Fibroblast of lung (primary cell): ENCODE results near the gene TSACC. TPM values are rescaled to one million over a fixed set of nuclear protein-coding genes. Genes with fewer than 3 reads are reported as not detected.

Source experiments
- DNase-seq, 2 donors: peaks; one replicate each; pipeline versions ENCODE4 v3.0.0 to v3.0.0-alpha.2; 2010; ENCODE audit warnings: low read depth in 2 of 2
- H2AFZ ChIP-seq: 2 replicates; pipeline ENCODE4 v1.5.1; 2012; ENCODE audit warnings: low read length, control low read depth, inconsistent platforms
- H3K27ac ChIP-seq: 2 replicates; pipeline ENCODE4 v1.5.1; 2011; ENCODE audit warnings: low read length, control low read depth; ENCODE audit not compliant: insufficient read depth
- H3K27me3 ChIP-seq: 2 replicates; pipeline ENCODE4 v1.5.1; 2011; ENCODE audit warnings: mild to moderate bottlenecking, low read length; ENCODE audit not compliant: control insufficient read depth, insufficient read depth
- H3K36me3 ChIP-seq: 2 replicates; pipeline ENCODE4 v1.5.1; 2011; ENCODE audit warnings: low read length; ENCODE audit not compliant: control insufficient read depth, insufficient read depth
- H3K4me1 ChIP-seq: 2 replicates; pipeline ENCODE4 v1.5.1; 2011; ENCODE audit warnings: low read length; ENCODE audit not compliant: control insufficient read depth, insufficient read depth; ENCODE audit errors: extremely low read depth
- H3K4me2 ChIP-seq: 2 replicates; pipeline ENCODE4 v1.5.1; 2011; ENCODE audit warnings: low read length, control low read depth; ENCODE audit not compliant: insufficient read depth; ENCODE audit errors: extremely low read depth
- H3K4me3 ChIP-seq, 4 experiments: fragments of 200-600 bp in 1 of 4; sonication (generic) in 1 of 4; replicated peaks in 1 of 4; 2 replicates each; pipeline ENCODE4 v1.5.1; 2011 to 2016; ENCODE audit warnings: low read length in 4 of 4, low read depth in 3 of 4, mild to moderate bottlenecking in 3 of 4, control low read depth in 2 of 4, inconsistent platforms in 1 of 4, mixed read lengths in 1 of 4; ENCODE audit not compliant: insufficient read depth in 1 of 4; ENCODE audit errors: control extremely low read depth in 1 of 4
- H3K79me2 ChIP-seq: 2 replicates; pipeline ENCODE4 v1.5.1; 2012; ENCODE audit warnings: mild to moderate bottlenecking, low read length, inconsistent platforms; ENCODE audit not compliant: control insufficient read depth, insufficient read depth
- H3K9ac ChIP-seq: 2 replicates; pipeline ENCODE4 v1.5.1; 2011; ENCODE audit warnings: mild to moderate bottlenecking, low read length, control low read depth; ENCODE audit not compliant: insufficient read depth
- H3K9me3 ChIP-seq: 2 replicates; pipeline ENCODE4 v1.5.1; 2012; ENCODE audit warnings: low read depth, low read length; ENCODE audit not compliant: control insufficient read depth, insufficient read depth
- H4K20me1 ChIP-seq: 2 replicates; pipeline ENCODE4 v1.5.1; 2011; ENCODE audit warnings: low read length; ENCODE audit not compliant: control insufficient read depth, insufficient read depth; ENCODE audit errors: extremely low read depth
- EZH2 ChIP-seq: IDR thresholded peaks from 2 replicates; pipeline ENCODE4 v1.5.1; 2012; ENCODE audit warnings: low read length, control low read depth, mild to moderate bottlenecking; ENCODE audit errors: missing control alignments
- polyA plus RNA-seq, 2 donors: library from polyadenylated mRNA; depleted of rRNA in 1 of 2; stranded (reverse) in 1 of 2; unstranded in 1 of 2; fragments of >200 nt; gene quantifications; 2 replicates each; pipeline ENCODE4 v1.2.1, GENCODE V29; 2011 to 2012; ENCODE audit warnings: missing spikeins in 1 of 2
- total RNA-seq: library from RNA; depleted of rRNA; stranded (reverse); fragments of >200 nt; gene quantifications from 2 replicates; pipeline ENCODE4 v1.2.1, GENCODE V29; 2014
- TF ChIP-seq, protein P1 (sequence below), 2 donors: IDR thresholded peaks in 1 of 2; conservative IDR thresholded peaks in 1 of 2; 1 replicate in 1 of 2; 2 replicates in 1 of 2; pipeline ENCODE4 v1.5.1; 2011 to 2012; ENCODE audit warnings: low read length in 2 of 2, control low read depth in 1 of 2, inconsistent platforms in 1 of 2, low read depth in 1 of 2, mild to moderate bottlenecking in 1 of 2

The TSACC gene
- total and polyA plus RNA-seq, 2 donors (not counting 1 experiment from before 2014, with no cell fraction given) = 0.50 to 0.54 TPM

DNA sequence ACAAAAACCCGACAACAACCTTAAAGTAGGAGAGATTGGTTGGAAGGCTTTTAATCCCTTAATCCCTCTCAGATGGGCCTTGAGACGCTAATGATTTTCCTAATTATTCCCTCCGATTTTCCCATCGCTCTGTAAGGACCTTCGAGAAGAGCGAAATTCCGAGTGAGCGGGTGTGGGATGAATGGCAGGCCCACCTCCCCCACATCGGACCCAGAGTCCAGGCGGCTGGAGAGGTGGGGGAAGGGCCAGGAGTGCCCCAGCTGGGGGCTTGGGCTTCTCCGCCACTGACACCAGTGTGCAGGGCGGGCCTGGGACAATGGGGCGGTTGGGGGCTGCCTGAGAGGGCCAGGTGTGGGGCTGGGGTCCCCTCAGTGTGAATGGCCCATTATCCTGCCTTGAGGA lies 54.1 kb downstream of the TSACC start:
- H3K4me3 ChIP-seq = no peak overlapping the region
- peaks cover 31% of the 10 kb centered on the region for H3K27me3 ChIP-seq
- TF ChIP-seq, protein P1, sequence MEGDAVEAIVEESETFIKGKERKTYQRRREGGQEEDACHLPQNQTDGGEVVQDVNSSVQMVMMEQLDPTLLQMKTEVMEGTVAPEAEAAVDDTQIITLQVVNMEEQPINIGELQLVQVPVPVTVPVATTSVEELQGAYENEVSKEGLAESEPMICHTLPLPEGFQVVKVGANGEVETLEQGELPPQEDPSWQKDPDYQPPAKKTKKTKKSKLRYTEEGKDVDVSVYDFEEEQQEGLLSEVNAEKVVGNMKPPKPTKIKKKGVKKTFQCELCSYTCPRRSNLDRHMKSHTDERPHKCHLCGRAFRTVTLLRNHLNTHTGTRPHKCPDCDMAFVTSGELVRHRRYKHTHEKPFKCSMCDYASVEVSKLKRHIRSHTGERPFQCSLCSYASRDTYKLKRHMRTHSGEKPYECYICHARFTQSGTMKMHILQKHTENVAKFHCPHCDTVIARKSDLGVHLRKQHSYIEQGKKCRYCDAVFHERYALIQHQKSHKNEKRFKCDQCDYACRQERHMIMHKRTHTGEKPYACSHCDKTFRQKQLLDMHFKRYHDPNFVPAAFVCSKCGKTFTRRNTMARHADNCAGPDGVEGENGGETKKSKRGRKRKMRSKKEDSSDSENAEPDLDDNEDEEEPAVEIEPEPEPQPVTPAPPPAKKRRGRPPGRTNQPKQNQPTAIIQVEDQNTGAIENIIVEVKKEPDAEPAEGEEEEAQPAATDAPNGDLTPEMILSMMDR (conservative IDR thresholded peaks at IDR 0.05 in 1 of 2, IDR thresholded peaks at IDR 0.05 in 1 of 2; ENCODE audit: low read depth in 1 of 2, low read length in 2 of 2) = no peak
- TF ChIP-seq EZH2 = no peak
- no peaks in the 10 kb centered on the region for H4K20me1 ChIP-seq
- DNase-seq = no peak
- H3K9ac ChIP-seq = no peak overlapping the region
- H3K79me2 ChIP-seq = no peaks in the 10 kb centered on the region
- H2AFZ ChIP-seq = no peak overlapping the region
- no peaks in the 10 kb centered on the region for H3K4me1 ChIP-seq
- no peaks in the 10 kb centered on the region for H3K9me3 ChIP-seq
- H3K36me3 ChIP-seq = no peaks in the 10 kb centered on the region
- no peak overlapping the region for H3K27ac ChIP-seq
- H3K4me2 ChIP-seq = no peak overlapping the region

DNA sequence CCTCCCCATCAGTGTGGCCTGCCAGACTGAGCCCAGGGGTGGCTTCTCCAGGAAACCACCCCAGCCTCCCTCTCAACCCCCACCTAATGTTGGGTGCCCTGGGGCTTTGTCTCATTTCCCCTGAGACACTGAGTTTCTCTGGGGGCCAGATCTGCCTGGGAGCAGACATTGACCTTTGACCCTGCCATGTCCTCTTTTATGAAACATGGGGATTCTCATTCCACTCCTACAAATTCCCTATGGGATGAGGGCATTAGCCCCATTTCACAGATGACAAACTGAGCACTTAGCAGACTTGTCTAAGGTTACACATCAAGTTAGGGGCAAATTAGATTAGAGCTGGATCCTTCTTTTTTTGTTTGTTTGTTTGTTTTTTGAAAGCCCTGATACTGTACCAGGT lies 54.8 kb downstream of the TSACC start:
- Histone ChIP-seq H3K27me3 (peaks cover 26% of the 10 kb centered on the region), H3K4me3 (no peak overlapping the region), H2AFZ (no peak overlapping the region), H3K4me2 (no peak overlapping the region), H3K36me3 (no peaks in the 10 kb centered on the region), H3K4me1 (no peaks in the 10 kb centered on the region), H3K9me3 (no peaks in the 10 kb centered on the region), H3K27ac (no peak overlapping the region), H4K20me1 (no peaks in the 10 kb centered on the region), H3K79me2 (no peaks in the 10 kb centered on the region), H3K9ac (no peak overlapping the region)
- TF ChIP-seq, protein P1 (conservative IDR thresholded peaks at IDR 0.05 in 1 of 2, IDR thresholded peaks at IDR 0.05 in 1 of 2; ENCODE audit: low read depth in 1 of 2, low read length in 2 of 2) = no peak
- no peak for TF ChIP-seq EZH2
- DNase-seq = no peak

DNA sequence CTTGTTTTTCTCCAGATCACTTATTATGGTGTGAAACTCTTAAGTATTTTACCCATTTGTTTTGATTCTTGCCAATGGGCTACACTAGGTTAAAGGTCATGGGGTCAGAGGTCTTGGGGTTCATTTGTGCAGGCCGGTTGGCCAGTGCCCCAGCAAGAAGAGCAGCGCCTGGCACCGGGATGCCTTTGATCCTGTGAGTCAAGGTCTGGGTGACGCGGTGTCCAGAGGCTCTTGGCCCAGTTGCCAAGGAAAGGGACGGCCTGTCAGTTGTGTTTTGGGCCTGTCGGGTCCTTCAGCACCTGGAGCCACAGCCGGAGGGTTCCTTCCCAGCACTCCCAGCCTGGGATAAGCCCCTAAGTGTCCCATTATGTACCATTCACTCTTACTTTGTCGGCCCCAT lies 55.8 kb downstream of the TSACC start:
- no peak overlapping the region for H3K4me2 ChIP-seq
- H3K4me1 ChIP-seq = no peaks in the 10 kb centered on the region
- TF ChIP-seq EZH2 = no peak
- no peak overlapping the region for H3K27ac ChIP-seq
- H2AFZ ChIP-seq = no peak overlapping the region
- H3K4me3 ChIP-seq = no peak overlapping the region
- no peaks in the 10 kb centered on the region for H3K9me3 ChIP-seq
- H3K9ac ChIP-seq = no peak overlapping the region
- no peak for DNase-seq
- H4K20me1 ChIP-seq = no peaks in the 10 kb centered on the region
- no peaks in the 10 kb centered on the region for H3K79me2 ChIP-seq
- H3K27me3 ChIP-seq = peaks cover 17% of the 10 kb centered on the region
- H3K36me3 ChIP-seq = no peaks in the 10 kb centered on the region
